T47D (cell line): ENCODE data around the gene ABHD16B.
"Not testable (repeated sequence)": the region's sequence is repeated elsewhere in the genome, so short reads cannot be mapped to it uniquely, and the experiment has no call there.

Source experiments
- DNase-seq, 2 experiments: peaks; one replicate each; pipeline versions ENCODE4 v3.0.0 to v3.0.0-alpha.2; 2011 to 2012; ENCODE audit warnings: low read depth in 1 of 2, low spot score in 1 of 2
- JUND ChIP-seq: IDR thresholded peaks from 2 replicates; pipeline ENCODE4 v1.6.1; 2012; ENCODE audit warnings: low read depth
- in situ Hi-C: cut with HindIII; loops from 2 replicates; pipeline ENCODE4 v1.10.0; 2016; ENCODE audit warnings: low sequenced_read_pairs, low pct_unique_long_range_greater_than_20kb

Gene ABHD16B

GRCh38 chr20:63839620-63840019, 21.7 kb upstream of the ABHD16B start:
- no peak for DNase-seq
- no peak for TF ChIP-seq JUND
- in situ Hi-C loops: no loop called here

GRCh38 chr20:63840405-63840828, 20.9 kb upstream of the ABHD16B start:
- TF ChIP-seq JUND: no peak
- in situ Hi-C loops: no loop called here
- DNase-seq: no peak

DNA sequence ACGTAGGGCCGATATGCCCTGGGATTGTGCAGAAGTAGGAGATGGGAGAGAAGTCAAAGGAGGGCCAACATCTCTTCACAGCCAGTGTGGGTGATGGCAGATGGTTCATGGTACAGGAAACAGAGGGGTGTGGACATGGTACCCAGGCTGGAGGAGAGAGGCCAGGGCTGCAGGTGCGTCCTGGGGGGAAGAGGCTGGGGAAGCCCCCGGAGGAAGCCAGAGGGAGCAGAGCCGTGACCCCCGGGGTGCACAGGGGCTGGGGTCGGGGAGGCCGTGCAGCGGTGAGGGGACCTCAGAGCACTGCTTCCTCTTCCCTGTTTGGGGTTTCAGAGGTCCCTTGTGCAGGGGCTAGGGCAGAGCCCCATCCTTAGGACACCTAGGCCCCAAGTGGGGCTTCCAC, 19.0 kb upstream of the ABHD16B start:
- in situ Hi-C loops: no loop called here
- no peak for TF ChIP-seq JUND
- DNase-seq: no peak

GRCh38 chr20:63843222-63843621, 18.1 kb upstream of the ABHD16B start:
- DNase-seq: no peak
- no peak for TF ChIP-seq JUND
- in situ Hi-C loops: no loop called here

DNA sequence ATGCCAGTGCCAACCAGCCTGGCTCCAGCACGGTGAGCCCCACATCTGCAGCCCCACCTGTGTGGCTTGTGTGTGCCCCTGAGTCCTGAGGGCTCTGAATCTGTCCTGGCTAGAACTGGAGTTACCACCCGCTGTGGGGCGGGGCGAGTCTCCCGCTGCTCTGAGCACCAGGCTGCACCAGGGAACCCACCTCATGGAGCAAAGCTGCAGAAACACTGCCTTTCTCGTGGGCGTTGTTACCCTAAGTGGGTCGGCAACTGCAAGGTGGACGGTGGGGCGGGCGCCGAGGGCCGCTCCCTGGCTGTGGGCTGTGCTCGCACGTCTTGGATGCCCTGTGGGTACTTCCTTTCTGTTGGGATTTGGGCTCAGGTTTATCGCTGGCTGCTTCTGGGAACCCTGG, 17.5 kb upstream of the ABHD16B start:
- no peak for TF ChIP-seq JUND
- no peak for DNase-seq
- in situ Hi-C loops: no loop called here

DNA sequence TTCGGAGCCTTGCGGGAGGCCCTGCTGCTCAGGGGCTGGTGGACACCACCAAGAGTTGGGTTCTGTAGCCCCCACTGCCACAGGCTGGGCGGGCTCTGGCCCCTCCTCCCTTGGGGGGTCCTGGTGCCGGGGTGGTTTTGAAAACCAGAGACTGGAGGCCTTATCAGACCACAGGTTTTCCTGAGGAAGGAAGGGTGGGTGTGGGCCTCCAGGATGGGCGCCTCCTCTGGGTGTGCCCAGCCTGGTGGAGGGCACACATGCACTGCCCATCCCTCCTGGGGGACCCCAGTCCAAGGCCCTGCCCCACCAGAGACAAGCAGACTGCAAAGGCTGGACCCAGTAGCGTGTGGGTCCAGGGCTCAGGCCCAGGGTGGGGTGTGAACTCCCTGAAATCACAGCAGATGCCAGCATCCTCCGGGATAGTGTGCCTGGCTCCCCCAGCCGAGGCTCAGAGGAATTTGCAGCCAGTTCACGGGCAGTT, 16.7 kb upstream of the ABHD16B start:
- no peak for TF ChIP-seq JUND
- no peak for DNase-seq
- in situ Hi-C loops: no loop called here

DNA sequence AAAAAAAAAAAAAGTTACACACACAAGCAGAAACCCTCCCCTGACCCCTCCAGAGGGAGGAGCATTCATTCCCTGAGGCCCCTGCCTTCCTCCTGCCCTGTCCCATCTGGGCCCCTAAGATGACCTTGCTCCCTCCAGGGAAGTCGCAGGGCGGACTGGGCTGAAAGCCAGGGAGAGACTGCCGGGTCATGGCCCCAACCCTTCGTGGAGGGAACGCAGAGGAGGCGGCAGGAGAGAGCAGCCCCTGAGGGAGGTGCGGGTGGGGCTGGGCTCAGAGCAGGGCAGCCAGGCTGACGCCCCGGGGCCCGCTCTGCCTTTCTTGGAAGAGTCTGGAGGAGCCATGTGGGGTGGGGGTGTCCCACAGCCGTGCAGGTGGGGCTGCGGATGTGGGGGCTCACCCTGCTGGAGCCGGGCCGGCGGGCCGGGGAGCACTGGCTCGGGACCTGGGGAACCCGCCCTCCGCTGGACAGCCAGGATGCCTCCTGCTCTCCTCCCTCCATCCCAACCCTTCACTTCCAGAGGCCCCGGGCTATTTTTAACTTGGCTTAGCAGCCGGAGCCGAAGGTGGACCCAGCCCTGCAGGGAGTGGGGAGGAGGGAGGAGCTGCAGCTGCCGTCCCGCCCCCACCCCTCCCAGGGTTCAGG, 15.0 kb upstream of the ABHD16B start:
- in situ Hi-C loops: no loop called here
- peak in 1 of 2 experiments; percentile 68 for DNase-seq
- TF ChIP-seq JUND: no peak

GRCh38 chr20:63846888-63847236, 14.4 kb upstream of the ABHD16B start:
- DNase-seq: no peak
- TF ChIP-seq JUND: no peak
- in situ Hi-C loops: no loop called here

DNA sequence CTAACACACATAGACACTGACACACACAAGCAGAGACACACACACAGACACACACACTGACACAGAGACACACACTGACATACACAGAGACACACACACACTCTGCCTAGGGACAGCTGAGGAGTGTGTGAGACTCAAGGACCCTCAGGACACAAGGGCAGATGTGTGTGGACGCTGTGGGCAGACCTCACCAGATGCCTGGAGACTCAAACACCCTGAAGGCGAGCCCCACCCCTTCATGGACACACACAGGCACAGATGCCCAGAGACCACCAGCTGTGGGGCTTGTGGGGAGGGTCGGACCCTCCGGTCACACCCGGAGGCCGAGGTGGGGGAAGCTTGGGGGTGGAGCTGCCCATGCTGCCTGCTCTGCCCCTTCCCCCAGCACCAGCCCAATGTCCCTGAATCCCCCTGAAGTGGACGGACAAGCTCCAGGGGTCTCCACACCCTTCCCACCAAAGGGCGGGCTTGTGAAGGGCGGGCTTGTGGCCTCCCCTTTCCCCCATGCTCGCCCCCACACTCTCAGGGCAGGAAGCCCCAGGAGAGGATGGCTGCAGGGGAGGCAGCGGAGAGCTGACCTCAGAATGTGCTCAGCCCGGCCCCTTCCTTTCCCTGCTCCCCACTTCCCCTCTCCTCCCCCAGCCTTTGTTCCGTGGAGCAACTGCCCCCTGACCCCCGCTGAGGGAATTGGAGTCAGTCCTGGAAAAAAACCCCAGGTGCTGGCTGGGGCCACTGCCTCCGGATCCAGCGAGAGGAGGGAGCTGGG, 13.9 kb upstream of the ABHD16B start:
- DNase-seq: no peak
- TF ChIP-seq JUND: no peak
- in situ Hi-C loops: no loop called here

DNA sequence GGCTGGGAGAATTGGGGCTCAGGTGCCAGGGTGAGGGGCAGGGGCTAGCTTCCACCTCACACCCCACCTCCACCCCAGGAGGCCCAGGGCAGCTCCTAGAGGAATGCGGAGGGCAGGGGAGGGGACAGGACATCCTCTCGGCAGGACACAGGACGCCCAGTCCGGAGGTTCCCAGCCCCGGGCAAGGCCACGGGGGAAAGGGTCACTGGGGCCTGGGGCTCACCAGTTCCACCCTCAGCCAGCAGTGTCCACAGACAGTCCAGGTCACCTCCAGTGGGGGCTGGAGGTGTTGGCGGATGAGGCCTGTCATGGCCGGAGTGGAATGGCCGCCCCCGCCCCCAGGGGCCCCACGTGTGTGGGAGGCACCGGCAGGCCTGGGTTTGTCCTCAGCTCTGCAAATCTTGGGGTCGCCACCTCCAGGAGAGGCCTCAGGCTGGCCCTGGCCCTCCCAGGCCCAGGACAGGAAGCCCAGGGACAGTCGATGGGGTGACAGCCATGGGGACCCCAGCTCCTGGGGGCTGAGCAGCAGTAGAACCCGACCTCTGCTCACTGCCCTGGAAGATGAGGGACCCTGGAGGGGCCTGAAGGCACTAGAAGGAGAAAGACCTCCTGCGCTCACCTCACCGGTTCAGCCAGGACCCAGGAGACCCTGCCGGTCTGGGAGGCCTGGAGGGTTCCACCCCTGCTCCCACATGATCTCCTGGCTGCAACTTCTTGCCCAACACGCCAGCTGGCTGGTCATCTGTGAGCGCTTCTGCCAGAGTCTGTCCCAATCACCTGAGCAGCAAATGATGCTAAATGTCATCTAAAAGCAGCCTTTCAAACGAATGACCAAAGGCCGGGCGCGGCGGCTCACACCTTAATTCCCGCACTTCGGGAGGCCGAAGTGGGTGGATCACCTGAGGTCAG, 13.0 kb upstream of the ABHD16B start:
- no peak for DNase-seq
- TF ChIP-seq JUND: no peak
- in situ Hi-C loops: no loop called here

DNA sequence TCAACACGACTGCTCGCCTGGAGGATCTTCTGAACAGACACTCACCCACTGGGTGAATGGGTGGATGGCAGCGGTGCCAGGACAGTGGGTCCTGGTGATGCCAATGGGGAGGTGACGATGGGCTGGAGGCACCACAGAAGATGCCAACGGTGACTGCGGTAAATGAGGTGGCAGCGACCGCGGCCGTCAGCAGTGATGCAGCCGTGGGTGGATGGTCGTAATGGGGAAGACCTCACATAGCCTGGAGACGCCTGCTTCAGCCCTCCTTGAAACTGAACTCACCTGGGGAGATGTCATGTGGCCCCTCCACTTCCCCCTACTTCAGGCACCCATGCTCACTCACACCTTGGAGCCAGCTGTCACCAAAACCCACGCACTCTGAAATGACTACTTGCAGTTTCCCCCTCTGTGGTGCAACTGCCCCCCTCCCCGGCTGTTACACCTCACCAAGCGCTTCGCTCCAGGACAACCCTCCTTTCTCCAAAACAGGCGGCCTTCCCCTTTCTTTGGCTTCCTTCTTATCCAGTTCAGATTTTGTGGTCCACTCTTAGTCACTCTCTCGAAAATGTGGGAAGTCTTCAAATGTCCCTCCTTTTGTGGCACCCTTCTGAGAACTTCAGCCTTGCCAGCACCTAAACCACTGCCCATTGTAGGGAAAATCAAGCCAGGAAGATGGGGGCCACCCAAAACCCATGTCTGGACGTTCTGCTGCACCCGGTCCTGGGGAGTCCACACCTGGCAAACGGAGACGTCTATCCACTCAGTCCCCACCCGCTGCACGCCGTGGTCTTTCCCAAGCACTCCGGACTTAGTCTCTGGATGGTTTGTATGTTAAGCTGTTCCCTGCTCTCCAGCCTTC, 10.4 kb upstream of the ABHD16B start:
- in situ Hi-C loops: no loop called here
- DNase-seq: no peak
- no peak for TF ChIP-seq JUND

DNA sequence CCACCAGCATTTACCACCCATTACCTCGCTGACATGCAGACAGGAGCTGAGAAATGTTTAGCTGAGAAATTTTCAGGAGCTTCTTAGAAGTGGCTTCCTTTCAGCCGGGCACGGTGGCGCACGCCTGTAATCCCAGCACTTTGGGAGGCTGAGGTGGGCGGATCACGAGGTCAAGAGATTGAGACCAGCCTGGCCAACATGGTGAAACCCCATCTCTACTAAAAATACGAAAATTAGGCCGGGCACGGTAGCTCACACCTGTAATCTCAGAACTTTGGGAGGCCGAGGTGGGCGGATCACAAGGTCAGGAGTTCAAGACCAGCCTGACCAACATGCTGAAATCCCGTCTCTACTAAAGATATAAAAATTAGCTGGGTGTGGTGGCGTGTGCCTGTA, 9.8 kb upstream of the ABHD16B start:
- in situ Hi-C loops, DNase-seq: not testable (repeated sequence)

DNA sequence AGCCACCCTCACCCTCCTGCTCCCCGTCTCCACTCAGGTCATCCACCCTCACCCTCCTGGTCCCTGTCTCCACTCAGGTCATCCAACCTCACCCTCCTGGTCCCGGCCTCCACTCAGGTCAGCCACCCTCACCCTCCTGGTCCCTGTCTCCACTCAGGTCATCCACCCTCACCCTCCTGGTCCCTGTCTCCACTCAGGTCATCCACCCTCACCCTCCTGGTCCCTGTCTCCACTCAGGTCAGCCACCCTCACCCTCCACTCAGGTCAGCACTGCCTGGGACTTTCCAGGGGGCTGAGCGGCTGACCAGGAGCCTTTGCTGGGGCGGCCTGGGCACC, 7.6 kb upstream of the ABHD16B start:
- DNase-seq, in situ Hi-C loops: not testable (repeated sequence)
